HG03575 (cell line): ENCODE data around the gene APBA1.
A peak's percentile ranks its signal among the peaks of the same experiment; 100 is the strongest.

Experiments used
- ATAC-seq: cut with Tn5 transposase; IDR thresholded peaks from one replicate; pipeline ENCODE4 v1.9.1; 2021; ENCODE audit not compliant: unreplicated experiment, insufficient number of reproducible peaks, low FRiP score; ENCODE audit errors: extremely low read depth

APBA1 gene

DNA sequence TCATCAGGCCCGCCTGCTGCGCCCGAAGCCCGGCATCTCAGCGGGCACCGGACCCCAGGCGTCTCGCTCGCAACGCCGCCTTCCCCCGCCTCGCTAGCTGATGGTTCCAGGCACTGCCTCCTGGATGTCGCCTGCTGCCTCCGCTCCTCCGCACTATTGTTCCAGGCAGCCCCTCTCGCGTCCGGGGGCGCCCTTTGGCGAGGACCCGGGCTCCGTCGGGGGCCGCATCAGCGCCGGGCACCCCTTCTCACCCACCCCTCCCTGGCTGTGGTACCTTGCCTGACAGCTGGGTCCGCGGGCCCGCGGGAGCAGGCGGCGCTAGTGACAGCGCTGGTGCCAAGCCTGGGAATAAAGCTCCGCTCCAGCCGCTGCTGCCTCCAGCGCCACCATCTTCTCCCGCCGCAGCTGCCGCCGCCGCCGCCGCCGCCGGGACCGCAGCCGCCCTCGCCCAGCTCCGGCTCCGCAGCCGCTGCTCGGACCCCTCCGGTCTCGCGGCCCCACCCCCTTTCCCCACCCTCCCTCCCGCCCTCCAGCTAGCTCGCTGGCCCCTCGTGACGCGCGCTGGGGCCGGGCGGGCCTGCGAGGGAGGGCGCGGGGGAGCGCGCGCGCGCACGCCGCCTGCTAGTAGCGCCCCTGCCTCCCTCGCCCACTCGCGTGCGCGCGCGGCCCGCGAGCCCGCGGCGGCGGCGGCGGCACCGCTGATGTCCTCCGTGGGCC lies at the start of gene APBA1:
TSS of gene APBA1 (minus strand) at position 493 of the 717 bp plus-strand sequence.
- ATAC-seq = no peak

DNA sequence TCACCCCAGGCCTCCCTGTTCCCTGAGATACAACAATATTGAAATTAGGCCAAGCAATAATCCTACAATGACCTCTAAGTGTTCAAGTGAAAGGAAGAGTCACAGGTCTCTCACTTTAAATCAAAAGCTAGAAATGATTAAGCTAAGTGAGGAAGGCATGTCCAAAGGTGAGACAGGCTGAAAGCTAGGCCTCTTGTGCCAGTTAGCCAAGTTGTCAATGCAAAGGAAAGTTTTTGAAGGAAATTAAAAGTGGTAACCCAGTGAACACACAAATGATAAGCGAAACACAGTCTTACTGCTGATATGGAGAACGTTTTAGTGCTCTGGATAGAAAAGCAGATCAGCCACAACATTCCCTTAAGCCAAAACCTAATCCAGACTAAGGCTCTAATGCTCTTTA lies 47.8 kb upstream of the APBA1 start:
- no peak for ATAC-seq

DNA sequence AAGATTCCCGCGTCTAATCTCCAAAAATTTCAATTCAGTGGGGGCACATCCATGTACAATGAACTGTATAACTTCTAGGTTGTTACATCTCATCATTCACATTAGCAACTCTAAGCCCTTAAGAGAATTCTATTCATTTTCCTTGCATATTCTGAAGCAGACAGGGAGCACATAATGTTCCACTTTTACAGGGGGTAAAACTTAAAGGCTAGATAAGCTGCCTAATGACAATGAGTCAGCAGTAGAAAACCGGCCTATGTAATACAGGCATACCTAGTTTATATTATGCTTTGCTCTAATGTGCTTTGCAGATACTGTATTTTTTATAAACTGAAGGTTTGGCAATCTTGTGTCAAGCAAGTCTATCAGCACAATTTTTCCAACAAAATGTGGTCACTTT lies 47.2 kb upstream of the APBA1 start:
- ATAC-seq = no peak

- no peak for ATAC-seq
These were observed 46.0 kb upstream of the APBA1 start for GRCh38 chr9:69718218-69718617.

GRCh38 chr9:69715825-69716224 lies 43.7 kb upstream of the APBA1 start:
- ATAC-seq = no peak

DNA sequence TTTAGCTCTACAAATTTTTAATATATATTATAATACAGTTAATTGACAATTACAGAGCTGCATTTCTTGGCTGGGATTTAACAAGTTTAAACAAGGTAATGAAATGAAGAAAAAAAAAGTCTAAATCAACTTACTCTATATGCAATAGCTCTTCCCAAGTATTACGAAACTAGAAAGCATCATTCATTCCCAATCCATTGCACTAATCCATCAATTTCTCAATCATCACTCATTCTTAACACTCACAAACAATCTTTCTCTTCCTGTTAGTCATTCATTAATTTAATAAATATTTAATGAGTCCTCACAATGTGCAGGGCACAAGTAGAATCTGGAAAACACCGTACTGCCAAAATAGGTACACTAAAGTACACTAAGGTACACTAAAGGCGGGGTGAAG lies 42.9 kb upstream of the APBA1 start:
- ATAC-seq = no peak

DNA sequence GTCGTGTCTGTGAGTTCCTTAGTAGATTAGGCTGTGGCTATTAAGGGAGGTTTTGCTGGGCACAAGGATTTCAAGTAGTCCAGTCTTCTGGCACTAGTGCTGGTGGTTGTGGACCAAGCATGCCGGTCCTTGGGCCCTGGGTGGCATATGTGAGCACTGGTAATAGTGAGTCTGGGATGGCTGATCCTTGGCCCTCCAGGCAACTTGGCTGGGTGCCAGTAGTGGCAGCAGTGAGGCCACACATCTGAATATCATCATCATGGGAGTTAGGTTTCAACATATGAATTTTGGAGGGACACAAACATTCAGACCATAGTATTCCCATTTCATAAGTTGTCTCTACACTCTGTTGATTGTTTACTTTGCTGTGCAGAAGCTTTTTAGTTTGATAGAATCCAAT lies 25.3 kb upstream of the APBA1 start:
- ATAC-seq = no peak

DNA sequence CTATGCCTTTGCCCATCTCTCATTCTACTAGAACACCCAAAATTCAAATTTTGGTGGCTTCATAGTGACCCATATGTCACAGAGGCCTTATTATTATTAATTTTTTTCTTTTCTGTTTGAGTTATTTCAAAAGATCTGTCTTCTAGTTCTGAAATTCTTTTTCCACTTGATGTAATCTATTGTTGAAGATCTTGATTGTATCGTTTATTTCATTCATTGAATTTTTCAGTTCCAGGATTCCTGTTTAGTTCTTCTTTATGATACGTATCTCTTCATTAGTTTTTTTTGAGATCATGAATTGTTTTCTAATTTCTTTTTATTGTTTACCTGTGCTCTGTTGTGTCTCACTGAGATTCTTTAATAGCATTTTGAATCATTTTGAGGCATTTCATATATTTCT lies 24.6 kb upstream of the APBA1 start:
- ATAC-seq = no peak

GRCh38 chr9:69689991-69690538 lies 17.9 kb upstream of the APBA1 start:
- no peak for ATAC-seq

DNA sequence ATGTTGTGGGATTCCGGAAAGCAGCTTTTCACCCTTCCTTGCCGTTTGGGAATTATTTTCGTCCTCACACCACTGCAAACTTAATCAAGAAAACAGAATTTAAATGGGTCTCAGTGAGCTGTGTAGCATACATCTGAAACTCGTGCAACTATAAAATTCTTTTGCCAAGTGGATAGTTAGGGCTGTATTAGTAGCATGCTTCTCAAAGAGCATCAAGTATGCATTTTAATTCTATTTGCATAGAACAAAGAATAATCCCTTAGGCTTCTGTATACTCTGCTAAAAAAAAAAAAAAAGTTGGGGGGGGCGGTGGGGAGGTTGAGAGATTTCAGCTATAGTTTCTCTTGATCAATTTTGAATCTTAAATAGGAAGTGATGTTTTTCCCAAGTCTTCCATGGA lies 11.8 kb upstream of the APBA1 start:
- no peak for ATAC-seq

GRCh38 chr9:69678843-69679538 lies 6.8 kb upstream of the APBA1 start:
- ATAC-seq = no peak

DNA sequence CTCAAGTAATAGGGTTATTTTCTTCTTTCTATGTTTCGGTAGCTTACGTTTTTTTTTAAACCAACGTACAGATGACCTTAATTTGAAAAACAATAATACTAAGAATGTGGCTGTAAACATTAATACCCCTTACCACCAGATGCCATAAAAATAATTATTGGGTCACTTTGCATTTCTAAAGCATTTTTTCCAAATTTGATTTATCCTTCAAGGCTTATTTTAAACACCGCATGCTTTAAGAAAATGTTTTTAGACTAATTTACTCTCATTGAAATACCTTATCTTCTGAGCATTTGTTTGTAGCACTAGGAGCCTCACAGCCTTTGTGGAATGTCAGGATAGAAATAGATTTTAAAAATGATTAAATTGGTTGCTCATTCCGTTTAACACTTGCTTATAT lies 5.8 kb upstream of the APBA1 start:
- ATAC-seq = no peak

GRCh38 chr9:69675563-69675962 lies 3.4 kb upstream of the APBA1 start:
- no peak for ATAC-seq

DNA sequence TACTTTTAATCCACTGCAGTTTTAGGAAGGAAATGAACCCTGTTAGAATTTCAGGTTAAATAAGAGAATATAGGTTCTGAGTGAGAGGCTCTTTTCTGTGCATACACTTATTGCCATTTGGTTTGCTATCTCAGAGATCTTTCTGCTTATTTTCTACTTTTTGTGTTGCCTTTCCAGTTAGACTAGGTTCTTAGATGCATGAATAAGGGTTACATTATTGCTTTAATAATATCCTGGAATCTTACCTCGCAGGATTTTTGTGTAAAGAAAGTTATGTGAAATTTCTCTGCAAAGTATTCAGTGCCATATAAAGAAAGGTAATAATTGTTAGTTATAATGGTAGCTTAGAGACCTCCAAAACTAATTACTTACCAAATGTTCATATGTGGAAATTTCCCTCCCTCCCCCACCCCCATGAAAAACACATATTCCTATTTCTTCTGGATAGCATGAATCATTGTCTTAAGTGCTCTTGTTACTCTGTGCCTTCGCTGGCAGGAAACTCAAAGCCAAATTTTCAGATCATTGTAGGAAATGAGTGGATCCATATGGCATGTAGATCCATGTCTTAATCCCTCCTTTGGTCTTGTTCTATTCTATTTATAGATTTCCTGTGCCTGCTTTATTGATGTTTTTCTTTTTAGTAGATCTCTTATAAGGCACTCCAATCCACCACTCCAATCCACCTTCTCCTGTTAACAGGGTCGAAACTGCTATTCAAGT lies 2.7 kb upstream of the APBA1 start:
- ATAC-seq = no peak

- ATAC-seq = no peak
These were observed 2.0 kb upstream of the APBA1 start for GRCh38 chr9:69674112-69674685.

DNA sequence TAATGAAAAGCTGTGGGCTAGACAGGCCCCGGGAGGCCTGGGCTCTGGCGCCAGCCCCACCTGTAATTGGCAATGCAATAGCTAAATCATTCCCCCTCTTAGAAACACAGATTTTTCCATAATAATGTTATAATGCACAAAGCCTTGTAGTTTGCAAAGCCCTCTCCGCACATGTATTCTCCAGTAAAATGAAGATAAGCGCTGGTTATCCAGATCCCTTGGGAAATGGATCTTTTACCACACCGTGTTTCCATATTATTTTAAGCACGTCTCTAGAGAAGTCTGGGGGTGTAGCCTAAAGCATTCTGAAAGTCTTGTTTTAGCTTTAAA lies 1.1 kb upstream of the APBA1 start:
- ATAC-seq = no peak

- ATAC-seq = peak; percentile 74
These were observed 582 bp upstream of the APBA1 start for GRCh38 chr9:69672596-69673310.

GRCh38 chr9:69671311-69671878 lies 776 bp downstream of the APBA1 start:
- ATAC-seq = no peak

GRCh38 chr9:69667306-69667705 lies 4.9 kb downstream of the APBA1 start:
- no peak for ATAC-seq
